IMR-90 (cell line): ENCODE results near the gene IFI27L1. TPM values are rescaled to one million over a fixed set of nuclear protein-coding genes. Genes with fewer than 3 reads are reported as not detected.

ENCODE experiments used
- ATAC-seq: fragments of 200-7000 bp; cut with Tn5 transposase; 2 replicates; pipeline ENCODE4 v1.9.1; 2020; ENCODE audit warnings: low read depth, mild to moderate bottlenecking, moderate library complexity
- BruUV-seq: library from RNA; stranded (reverse); fragments of 400-500 nt; replicated peaks from 2 replicates; lab custom pipeline; 2021; lab: Mats Ljungman, UMichigan
- CTCF ChIA-PET: fragments of 300-600 bp; formaldehyde crosslinking; extraction: SDS; loops from one replicate; lab custom pipeline; 2021; ENCODE audit warnings: antibody characterized with exemption; lab: Yijun Ruan, JAX
- POLR2A ChIA-PET: fragments of 300-600 bp; sonication (Branson Sonifier 250); formaldehyde crosslinking; loops from one replicate; lab custom pipeline; 2022; ENCODE audit warnings: antibody characterized with exemption; ENCODE audit not compliant: unreplicated experiment; lab: Charles Lee
- DNase-seq: peaks from one replicate; pipeline ENCODE4 v3.0.0; 2013
- H2AFZ ChIP-seq: replicated peaks from 2 replicates; pipeline ENCODE3; 2013; ENCODE audit warnings: low read length, mild to moderate bottlenecking; ENCODE audit not compliant: poor library complexity
- H2AK5ac ChIP-seq: 2 replicates; pipeline ENCODE4 v1.6.1; 2013; ENCODE audit warnings: low read depth, low read length, inconsistent platforms
- H2AK9ac ChIP-seq: replicated peaks from 2 replicates; pipeline ENCODE3; 2013; ENCODE audit warnings: mild to moderate bottlenecking, low read depth, low read length, moderate library complexity; ENCODE audit not compliant: poor library complexity
- H2BK120ac ChIP-seq: 2 replicates; pipeline ENCODE4 v1.6.1; 2013; ENCODE audit warnings: low read depth, low read length, inconsistent platforms
- H2BK15ac ChIP-seq: 3 replicates; pipeline ENCODE4 v1.6.1; 2013; ENCODE audit warnings: low read depth, low read length, inconsistent platforms
- H2BK20ac ChIP-seq: 2 replicates; pipeline ENCODE4 v1.6.1; 2013; ENCODE audit warnings: low read depth, mild to moderate bottlenecking, inconsistent platforms, low read length, moderate library complexity
- H2BK5ac ChIP-seq: 2 replicates; pipeline ENCODE4 v1.6.1; 2013; ENCODE audit warnings: mild to moderate bottlenecking, low read depth, low read length, inconsistent platforms; ENCODE audit not compliant: poor library complexity, severe bottlenecking
- H3K14ac ChIP-seq: replicated peaks from 2 replicates; pipeline ENCODE4 v1.6.1; 2013; ENCODE audit warnings: low read depth, low read length, inconsistent platforms
- H3K18ac ChIP-seq: 2 replicates; pipeline ENCODE4 v1.6.1; 2013; ENCODE audit warnings: low read depth, low read length, control low read depth
- H3K23ac ChIP-seq: 2 replicates; pipeline ENCODE4 v1.6.1; 2013; ENCODE audit warnings: low read depth, low read length, inconsistent platforms
- H3K27ac ChIP-seq: 2 replicates; pipeline ENCODE4 v1.5.1; 2013; ENCODE audit warnings: mild to moderate bottlenecking, control low read depth, low read length; ENCODE audit not compliant: insufficient read depth
- H3K27me3 ChIP-seq: 2 replicates; pipeline ENCODE4 v1.6.1; 2013; ENCODE audit warnings: low read length; ENCODE audit not compliant: control insufficient read depth, insufficient read depth
- H3K36me3 ChIP-seq: 2 replicates; pipeline ENCODE4 v1.6.1; 2013; ENCODE audit warnings: low read length, mixed read lengths; ENCODE audit not compliant: control insufficient read depth, insufficient read depth
- H3K4ac ChIP-seq: 2 replicates; pipeline ENCODE4 v1.6.1; 2013; ENCODE audit warnings: low read depth, low read length, inconsistent platforms
- H3K4me1 ChIP-seq: 2 replicates; pipeline ENCODE4 v1.6.1; 2013; ENCODE audit warnings: low read length, mixed read lengths; ENCODE audit not compliant: control insufficient read depth, insufficient read depth
- H3K4me2 ChIP-seq: 2 replicates; pipeline ENCODE4 v1.6.1; 2013; ENCODE audit warnings: low read depth, mild to moderate bottlenecking, control low read depth, low read length, moderate library complexity
- H3K4me3 ChIP-seq: 2 replicates; pipeline ENCODE4 v1.5.1; 2013; ENCODE audit warnings: low read depth, mild to moderate bottlenecking, control low read depth, low read length, moderate library complexity; ENCODE audit not compliant: insufficient read depth
- H3K56ac ChIP-seq: 2 replicates; pipeline ENCODE4 v1.6.1; 2013; ENCODE audit warnings: low read length, inconsistent platforms; ENCODE audit not compliant: insufficient read depth; ENCODE audit errors: extremely low read depth
- H3K79me1 ChIP-seq, 2 experiments: 2 replicates each; pipeline ENCODE4 v1.6.1; 2013; ENCODE audit warnings: low read length in 2 of 2, inconsistent platforms in 1 of 2, low read depth in 1 of 2
- H3K9ac ChIP-seq: 2 replicates; pipeline ENCODE4 v1.6.1; 2013; ENCODE audit warnings: low read depth, low read length, control low read depth
- H3K9me1 ChIP-seq: 2 replicates; pipeline ENCODE4 v1.6.1; 2013; ENCODE audit warnings: low read length, inconsistent platforms; ENCODE audit not compliant: insufficient read depth
- H3K9me3 ChIP-seq: 2 replicates; pipeline ENCODE4 v1.6.1; 2013; ENCODE audit warnings: low read length; ENCODE audit not compliant: control insufficient read depth, insufficient read depth
- H4K20me1 ChIP-seq: 2 replicates; pipeline ENCODE4 v1.6.1; 2013; ENCODE audit warnings: low read length, inconsistent platforms; ENCODE audit not compliant: insufficient read depth
- H4K5ac ChIP-seq: 2 replicates; pipeline ENCODE4 v1.6.1; 2013; ENCODE audit warnings: mild to moderate bottlenecking, low read depth, low read length, control low read depth
- H4K8ac ChIP-seq, 2 experiments: 2 replicates each; pipeline ENCODE4 v1.6.1; 2013; ENCODE audit warnings: low read depth in 2 of 2, low read length in 2 of 2, control low read depth in 1 of 2, inconsistent platforms in 1 of 2
- H4K91ac ChIP-seq: 2 replicates; pipeline ENCODE4 v1.6.1; 2013; ENCODE audit warnings: low read depth, low read length, inconsistent platforms; ENCODE audit not compliant: insufficient read depth
- BHLHE40 ChIP-seq: fragments of 150-350 bp; IDR thresholded peaks from 2 replicates; pipeline ENCODE4 v1.6.1; 2016; ENCODE audit warnings: mild to moderate bottlenecking, low read depth, low read length
- CEBPB ChIP-seq: IDR thresholded peaks from 2 replicates; pipeline ENCODE4 v1.6.1; 2012; ENCODE audit warnings: low read depth, low read length, improper control_type of control experiment
- CHD1 ChIP-seq: IDR thresholded peaks from 2 replicates; pipeline ENCODE4 v1.6.1; 2012; ENCODE audit warnings: low read depth, low read length, improper control_type of control experiment
- CTCF ChIP-seq: conservative IDR thresholded peaks from 2 replicates; pipeline ENCODE4 v1.5.1; 2012; ENCODE audit warnings: mild to moderate bottlenecking, low read depth, low read length, improper control_type of control experiment
- FOS ChIP-seq: fragments of 150-350 bp; IDR thresholded peaks from 2 replicates; pipeline ENCODE4 v1.6.1; 2016; ENCODE audit warnings: low read depth, low read length
- MAFK ChIP-seq: IDR thresholded peaks from 2 replicates; pipeline ENCODE4 v1.6.1; 2012; ENCODE audit warnings: low read depth, low read length, improper control_type of control experiment
- MAZ ChIP-seq: IDR thresholded peaks from 2 replicates; pipeline ENCODE4 v1.6.1; 2012; ENCODE audit warnings: low read depth, mild to moderate bottlenecking, low read length, improper control_type of control experiment, moderate library complexity, borderline replicate concordance
- MXI1 ChIP-seq: IDR thresholded peaks from 2 replicates; pipeline ENCODE4 v1.6.1; 2012; ENCODE audit warnings: low read depth, mild to moderate bottlenecking, low read length, moderate library complexity, borderline replicate concordance
- NFE2L2 ChIP-seq: fragments of 150-350 bp; IDR thresholded peaks from 2 replicates; pipeline ENCODE4 v1.6.1; 2016; ENCODE audit warnings: low read depth, mild to moderate bottlenecking, low read length
- POLR2A ChIP-seq: IDR thresholded peaks from 2 replicates; pipeline ENCODE4 v1.6.1; 2012; ENCODE audit warnings: mild to moderate bottlenecking, low read depth, low read length
- RAD21 ChIP-seq: IDR thresholded peaks from 2 replicates; pipeline ENCODE4 v1.6.1; 2012; ENCODE audit warnings: low read length, improper control_type of control experiment
- RCOR1 ChIP-seq: IDR thresholded peaks from 2 replicates; pipeline ENCODE4 v1.6.1; 2012; ENCODE audit warnings: mild to moderate bottlenecking, low read length, improper control_type of control experiment; ENCODE audit not compliant: insufficient replicate concordance
- RFX5 ChIP-seq: IDR thresholded peaks from 2 replicates; pipeline ENCODE4 v1.8.0; 2012; ENCODE audit warnings: low read depth, mild to moderate bottlenecking, low read length, moderate library complexity
- SMC3 ChIP-seq: fragments of 150-350 bp; IDR thresholded peaks from 2 replicates; pipeline ENCODE4 v1.6.1; 2016; ENCODE audit warnings: low read depth, mild to moderate bottlenecking, antibody characterized with exemption, low read length, moderate library complexity
- USF2 ChIP-seq: fragments of 150-350 bp; IDR thresholded peaks from 2 replicates; pipeline ENCODE4 v1.6.1; 2017; ENCODE audit warnings: mild to moderate bottlenecking, antibody characterized with exemption, low read length, low read depth
- WGBS, 2 experiments: methylation state at CpG; one replicate each; pipeline versions ENCODE4 v1.1.5 to v1.1.7; 2013; ENCODE audit warnings: missing lambda C conversion rate in 2 of 2; ENCODE audit not compliant: insufficient read length in 1 of 2; ENCODE audit errors: extremely low coverage in 2 of 2; 5-methylcytosine and 5-hydroxymethylcytosine counted together
- dilution Hi-C: fragments of 300-500 bp; cut with HindIII; formaldehyde crosslinking; loops from one replicate; pipeline ENCODE4 v1.14.3; 2018; ENCODE audit warnings: low sequenced_read_pairs; ENCODE audit not compliant: unreplicated experiment
- in situ Hi-C: fragments of 300-500 bp; cut with MboI; formaldehyde crosslinking; loops from 3 replicates; pipeline ENCODE4 v1.14.3; 2019; ENCODE audit warnings: low sequenced_read_pairs, inconsistent platforms, mixed read lengths
- intact Hi-C: fragments of 100-400 bp; cut with micrococcal nuclease; formaldehyde crosslinking; loops from 2 replicates; pipeline ENCODE4 v1.10.0; 2022
- polyA plus RNA-seq, 3 experiments: library from polyadenylated mRNA; depleted of rRNA; stranded (reverse); fragments of >200 nt; gene quantifications; 2 replicates each; pipeline ENCODE4 v1.2.3, GENCODE V29; 2012; ENCODE audit warnings: low replicate concordance in 1 of 3
- total RNA-seq: library from RNA; depleted of rRNA; stranded (reverse); fragments of >200 nt; gene quantifications from 2 replicates; pipeline ENCODE4 v1.2.3, GENCODE V29; 2012
- TF ChIP-seq, protein P1 (sequence below): fragments of 150-350 bp; IDR thresholded peaks from 2 replicates; pipeline ENCODE4 v1.6.1; 2016; ENCODE audit warnings: low read depth, mild to moderate bottlenecking, low read length, moderate library complexity, borderline replicate concordance

IFI27L1 gene
- total and polyA plus RNA-seq, 2 of the 4 experiments (the other 2 are of a cell fraction) = 13.3 to 24.3 TPM

DNA sequence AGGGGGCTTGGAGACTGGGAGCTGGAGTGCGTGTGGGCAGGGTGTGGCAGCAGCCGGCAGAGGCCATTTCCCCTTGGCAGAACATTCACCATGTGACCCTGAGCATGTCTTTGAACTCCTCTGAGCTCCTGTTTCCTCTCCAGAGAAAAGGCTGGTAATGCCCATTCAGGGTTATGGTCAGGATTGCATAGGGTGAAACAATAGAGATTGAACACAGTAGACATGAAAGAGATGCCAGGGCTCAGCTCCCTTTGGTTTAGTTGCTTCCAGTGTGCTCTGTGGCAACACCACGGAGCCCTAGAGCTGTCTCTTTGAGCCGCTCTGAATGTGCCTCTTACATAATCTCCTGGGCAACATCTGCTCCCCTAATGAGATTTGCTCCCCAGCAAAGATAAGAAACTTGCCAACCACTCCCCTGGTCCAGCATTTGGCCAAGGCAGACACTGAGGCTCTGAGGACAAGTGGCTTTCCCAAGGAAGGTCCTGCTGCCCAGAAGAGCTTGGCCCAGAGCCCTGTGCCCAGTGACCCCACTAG is 34.0 kb downstream of the IFI27L1 start:
- Histone ChIP-seq H3K4ac (no peak overlapping the region), H3K4me3 (no peak overlapping the region), H3K18ac (no peak overlapping the region), H4K5ac (no peak overlapping the region), H2AK5ac (no peak overlapping the region), H4K20me1 (no peaks in the 10 kb centered on the region), H3K36me3 (no peaks in the 10 kb centered on the region), H3K9me3 (peaks cover 3% of the 10 kb centered on the region), H3K27ac (no peak overlapping the region), H3K79me1 (no peaks in the 10 kb centered on the region), H4K8ac (no peak overlapping the region), H2AK9ac (no peak overlapping the region), H2BK15ac (no peak overlapping the region), H3K9me1 (0 out of 2 replicates have a peak, but pooled peaks cover 3% of the 10 kb centered on the region), H2BK120ac (no peak overlapping the region), H2BK20ac (no peak overlapping the region), H3K56ac (no peak overlapping the region), H2AFZ (no peak overlapping the region), H3K27me3 (peaks cover 13% of the 10 kb centered on the region; the same call in 1 of the 2 replicates), H3K9ac (no peak overlapping the region), H3K23ac (no peak overlapping the region), H3K4me1 (no peaks in the 10 kb centered on the region), H3K14ac (no peak overlapping the region), H2BK5ac (no peak overlapping the region), H3K4me2 (no peak overlapping the region), H4K91ac (no peak overlapping the region)
- TF ChIP-seq BHLHE40 (no peak), FOS (no peak), MXI1 (no peak), POLR2A (no peak), MAZ (no peak), CEBPB (no peak), RFX5 (no peak), SMC3 (no peak), USF2 (no peak), NFE2L2 (no peak), RCOR1 (no peak), CHD1 (no peak), CTCF (no peak), MAFK (no peak), RAD21 (no peak)
- TF ChIP-seq, protein P1, sequence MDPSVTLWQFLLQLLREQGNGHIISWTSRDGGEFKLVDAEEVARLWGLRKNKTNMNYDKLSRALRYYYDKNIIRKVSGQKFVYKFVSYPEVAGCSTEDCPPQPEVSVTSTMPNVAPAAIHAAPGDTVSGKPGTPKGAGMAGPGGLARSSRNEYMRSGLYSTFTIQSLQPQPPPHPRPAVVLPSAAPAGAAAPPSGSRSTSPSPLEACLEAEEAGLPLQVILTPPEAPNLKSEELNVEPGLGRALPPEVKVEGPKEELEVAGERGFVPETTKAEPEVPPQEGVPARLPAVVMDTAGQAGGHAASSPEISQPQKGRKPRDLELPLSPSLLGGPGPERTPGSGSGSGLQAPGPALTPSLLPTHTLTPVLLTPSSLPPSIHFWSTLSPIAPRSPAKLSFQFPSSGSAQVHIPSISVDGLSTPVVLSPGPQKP = no peak
- dilution Hi-C loops = no loop called here
- in situ Hi-C loops = no loop called here
- CTCF ChIA-PET = interaction anchor here (2.0 kb wide), 1 partner anchor 22 kb away, joined by 5 read pairs; no protein-coding TSS in a partner anchor
- POLR2A ChIA-PET = no interaction called here
- BruUV-seq = no TSS peak
- intact Hi-C loops = no loop called here
- ATAC-seq = no peak
- 17% methylated on average over 1 of the region's 4 CpGs; no CpG with 5 or more reads in 1 of the 2 experiments for WGBS, 2 experiments
- DNase-seq = no peak
